MM.1S (cell line): ENCODE data around the gene TMEM178B.

ENCODE experiments used
- CTCF ChIP-seq: fragments of 300-600 bp; sonication (generic); IDR thresholded peaks from 2 replicates; pipeline ENCODE4 v1.5.1; 2016; ENCODE audit warnings: antibody characterized with exemption, low read length, mixed read lengths
- EZH2 ChIP-seq: fragments of 300-600 bp; sonication (generic); optimal IDR thresholded peaks from 2 replicates; pipeline ENCODE3; 2017; ENCODE audit warnings: low read depth, mild to moderate bottlenecking, antibody characterized with exemption, low read length, mixed read lengths
- EZH2phosphoT487 ChIP-seq: fragments of 300-600 bp; sonication (generic); IDR thresholded peaks from 2 replicates; pipeline ENCODE4 v1.6.1; 2018; ENCODE audit warnings: antibody characterized with exemption, low read length

DNA sequence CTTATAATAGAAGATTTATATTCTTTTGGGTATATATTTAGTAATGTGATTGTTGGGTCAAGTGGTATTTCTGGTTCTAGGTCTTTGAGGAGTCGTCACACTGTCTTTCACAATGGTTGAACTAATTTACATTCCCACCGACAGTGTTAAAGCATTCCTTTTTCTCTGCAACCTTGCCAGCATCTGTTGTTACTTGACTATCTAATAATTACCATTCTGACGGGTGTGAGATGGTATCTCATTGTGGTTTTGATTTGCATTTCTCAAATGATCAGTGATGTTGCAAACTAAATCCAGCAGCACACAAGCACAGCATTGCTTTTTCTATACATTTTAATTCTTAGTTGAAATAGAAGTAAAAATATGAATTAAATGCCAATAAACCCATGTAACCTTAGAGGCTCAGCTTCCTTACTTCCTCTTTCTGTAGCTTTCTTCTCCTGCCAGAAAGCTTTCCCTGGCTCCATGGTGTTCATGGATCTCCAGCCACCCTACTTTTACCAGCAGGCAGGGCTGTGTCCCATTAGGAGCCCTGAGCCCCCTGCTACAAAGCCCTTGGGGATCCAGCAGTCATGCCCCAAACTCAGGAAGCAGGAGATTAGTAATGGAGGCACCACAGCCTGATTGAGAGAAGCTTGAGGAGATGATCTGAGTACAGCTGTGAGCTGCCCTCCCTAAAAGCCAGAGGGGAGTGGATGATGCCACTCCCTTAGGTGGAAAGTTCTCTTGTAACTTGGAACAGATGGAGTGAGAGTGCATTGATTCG is 158.6 kb downstream of the TMEM178B start:
- TF ChIP-seq CTCF = no peak
- no peak for TF ChIP-seq EZH2
- TF ChIP-seq EZH2phosphoT487 = no peak
